SU-DHL-6 (cell line): ENCODE data around the gene CXCR5.

Source experiments
- EZH2phosphoT487 ChIP-seq: fragments of 200-600 bp; sonication (generic), shearing (Covaris generic); conservative IDR thresholded peaks from 2 replicates; pipeline ENCODE4 v1.6.1; 2018; ENCODE audit warnings: mild to moderate bottlenecking, antibody characterized with exemption, low read length, moderate library complexity, mixed read lengths
- TF ChIP-seq, protein P1 (sequence below): fragments of 200-600 bp; sonication (generic); IDR thresholded peaks from one replicate; pipeline ENCODE4 v1.5.1; 2017; ENCODE audit warnings: antibody characterized with exemption, mild to moderate bottlenecking, low read length, moderate library complexity; ENCODE audit not compliant: insufficient read depth, poor library complexity, severe bottlenecking

DNA sequence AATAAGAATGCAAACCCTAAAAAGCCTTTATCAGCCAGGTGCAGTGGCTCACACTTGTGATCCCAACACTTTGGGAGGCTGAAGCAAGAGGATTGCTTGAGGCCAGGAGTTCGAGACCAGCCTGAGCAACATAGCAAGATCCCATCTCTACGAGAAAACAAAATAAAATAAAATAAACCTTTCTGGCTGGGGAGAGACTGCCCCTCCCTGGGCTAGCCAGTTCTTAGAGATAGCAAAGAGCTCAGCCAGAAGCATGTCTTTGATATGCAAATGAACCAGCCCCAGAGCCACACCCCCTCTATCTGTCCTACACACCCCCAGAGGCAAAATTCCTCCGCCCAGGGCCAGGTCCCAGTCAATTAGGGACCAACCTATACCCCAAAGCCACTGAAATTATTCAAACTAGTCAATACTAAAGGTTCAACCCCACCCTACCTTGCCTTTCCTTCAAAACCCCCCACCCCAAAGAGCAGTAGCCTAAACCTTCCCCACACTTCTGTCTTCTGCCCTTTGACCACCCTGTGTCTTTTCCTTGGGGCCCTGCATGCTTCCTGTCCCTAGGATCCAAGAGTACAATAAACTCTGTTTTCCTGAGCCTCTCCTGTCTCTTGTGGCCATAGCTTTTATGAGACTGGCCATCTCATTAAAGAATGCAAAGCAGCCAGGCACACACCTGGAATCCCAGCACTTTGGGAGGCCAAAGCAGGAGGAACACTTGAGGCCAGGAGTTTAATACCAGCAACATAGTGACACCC is 37.3 kb upstream of the CXCR5 start:
- TF ChIP-seq, protein P1, sequence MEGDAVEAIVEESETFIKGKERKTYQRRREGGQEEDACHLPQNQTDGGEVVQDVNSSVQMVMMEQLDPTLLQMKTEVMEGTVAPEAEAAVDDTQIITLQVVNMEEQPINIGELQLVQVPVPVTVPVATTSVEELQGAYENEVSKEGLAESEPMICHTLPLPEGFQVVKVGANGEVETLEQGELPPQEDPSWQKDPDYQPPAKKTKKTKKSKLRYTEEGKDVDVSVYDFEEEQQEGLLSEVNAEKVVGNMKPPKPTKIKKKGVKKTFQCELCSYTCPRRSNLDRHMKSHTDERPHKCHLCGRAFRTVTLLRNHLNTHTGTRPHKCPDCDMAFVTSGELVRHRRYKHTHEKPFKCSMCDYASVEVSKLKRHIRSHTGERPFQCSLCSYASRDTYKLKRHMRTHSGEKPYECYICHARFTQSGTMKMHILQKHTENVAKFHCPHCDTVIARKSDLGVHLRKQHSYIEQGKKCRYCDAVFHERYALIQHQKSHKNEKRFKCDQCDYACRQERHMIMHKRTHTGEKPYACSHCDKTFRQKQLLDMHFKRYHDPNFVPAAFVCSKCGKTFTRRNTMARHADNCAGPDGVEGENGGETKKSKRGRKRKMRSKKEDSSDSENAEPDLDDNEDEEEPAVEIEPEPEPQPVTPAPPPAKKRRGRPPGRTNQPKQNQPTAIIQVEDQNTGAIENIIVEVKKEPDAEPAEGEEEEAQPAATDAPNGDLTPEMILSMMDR = no peak
- TF ChIP-seq EZH2phosphoT487 = no peak
